GM23338 (cell line): ENCODE results near the gene ZNF804A. TPM values are rescaled to one million over a fixed set of nuclear protein-coding genes. Genes with fewer than 3 reads are reported as not detected.

ENCODE experiments used
- ATAC-seq: fragments of 200-7000 bp; cut with Tn5 transposase; 3 replicates; pipeline ENCODE4 v1.9.1; 2020
- DNase-seq: peaks from one replicate; pipeline ENCODE4 v3.0.0-alpha.2; 2015; ENCODE audit warnings: low spot score
- H2AFZ ChIP-seq: fragments of 200-600 bp; sonication (generic); 2 replicates; pipeline ENCODE4 v1.8.0; 2016; ENCODE audit warnings: antibody characterized with exemption, mild to moderate bottlenecking, moderate library complexity
- H3F3A ChIP-seq: fragments of 200-600 bp; sonication (generic); replicated peaks from 2 replicates; pipeline ENCODE4 v1.8.0; 2017; ENCODE audit warnings: antibody characterized with exemption, mixed run types, low read depth
- H3K27ac ChIP-seq: fragments of 200-600 bp; sonication (generic); 2 replicates; pipeline ENCODE4 v1.6.1; 2016; ENCODE audit warnings: low read depth
- H3K27me3 ChIP-seq: fragments of 200-600 bp; sonication (generic); 2 replicates; pipeline ENCODE4 v1.8.0; 2016; ENCODE audit warnings: mild to moderate bottlenecking, mixed run types, moderate library complexity; ENCODE audit not compliant: insufficient read depth
- H3K36me3 ChIP-seq: fragments of 200-600 bp; sonication (generic); 2 replicates; pipeline ENCODE4 v1.8.0; 2016; ENCODE audit warnings: mild to moderate bottlenecking; ENCODE audit not compliant: insufficient read depth
- H3K4me1 ChIP-seq: fragments of 200-600 bp; sonication (generic); 2 replicates; pipeline ENCODE4 v1.8.0; 2016; ENCODE audit warnings: mild to moderate bottlenecking, moderate library complexity; ENCODE audit not compliant: insufficient read depth
- H3K4me2 ChIP-seq: fragments of 200-600 bp; sonication (generic); 2 replicates; pipeline ENCODE4 v1.7.1; 2017; ENCODE audit warnings: mixed run types
- H3K4me3 ChIP-seq: fragments of 200-600 bp; sonication (generic); 2 replicates; pipeline ENCODE4 v1.6.1; 2016; ENCODE audit warnings: mixed run types
- H3K79me2 ChIP-seq: fragments of 200-600 bp; sonication (generic); replicated peaks from 2 replicates; pipeline ENCODE4 v1.8.0; 2017; ENCODE audit warnings: mild to moderate bottlenecking; ENCODE audit not compliant: insufficient read depth
- H3K9me2 ChIP-seq: fragments of 200-600 bp; sonication (generic); 2 replicates; pipeline ENCODE4 v1.8.0; 2017; ENCODE audit not compliant: insufficient read depth
- H4K20me1 ChIP-seq: fragments of 200-600 bp; sonication (generic); replicated peaks from 2 replicates; pipeline ENCODE4 v1.8.0; 2017; ENCODE audit warnings: mild to moderate bottlenecking; ENCODE audit not compliant: insufficient read depth
- H3K27ac Mint-ChIP-seq: 2 replicates; pipeline ENCODE4 v1.8.0; 2020; ENCODE audit warnings: inconsistent platforms, mild to moderate bottlenecking, moderate library complexity, mixed read lengths
- H3K27me3 Mint-ChIP-seq: 3 replicates; pipeline ENCODE4 v1.8.0; 2022; ENCODE audit warnings: low read depth, mild to moderate bottlenecking, moderate library complexity, mixed read lengths, inconsistent platforms; ENCODE audit not compliant: insufficient read depth, poor library complexity
- H3K36me3 Mint-ChIP-seq: 3 replicates; pipeline ENCODE4 v1.8.0; 2021; ENCODE audit warnings: low read depth, mild to moderate bottlenecking, inconsistent platforms, moderate library complexity, mixed read lengths
- H3K4me1 Mint-ChIP-seq: 3 replicates; pipeline ENCODE4 v1.8.0; 2020; ENCODE audit warnings: mild to moderate bottlenecking, inconsistent platforms, mixed read lengths
- H3K4me3 Mint-ChIP-seq: 3 replicates; pipeline ENCODE4 v1.8.0; 2021; ENCODE audit warnings: moderate library complexity, mild to moderate bottlenecking, inconsistent platforms, mixed read lengths
- H3K9me3 Mint-ChIP-seq: 3 replicates; pipeline ENCODE4 v1.8.0; 2020; ENCODE audit warnings: moderate library complexity, mild to moderate bottlenecking, inconsistent platforms, mixed read lengths
- CREB1 ChIP-seq: fragments of 250-450 bp; sonication (Bioruptor Pico); IDR thresholded peaks from 2 replicates; pipeline ENCODE4 v1.5.0; 2020; ENCODE audit warnings: low read depth, mild to moderate bottlenecking, moderate library complexity
- NANOG ChIP-seq: IDR thresholded peaks from 2 replicates; pipeline ENCODE4 v1.6.1; 2016; ENCODE audit warnings: antibody characterized with exemption, borderline replicate concordance
- POLR2AphosphoS5 ChIP-seq: IDR thresholded peaks from 2 replicates; pipeline ENCODE4 v1.6.1; 2016; ENCODE audit warnings: antibody characterized with exemption, low read depth
- ZNF331 ChIP-seq: fragments of 250-450 bp; sonication (Bioruptor Pico); IDR thresholded peaks from 2 replicates; pipeline ENCODE4 v1.5.0; 2020; ENCODE audit warnings: low read depth, mild to moderate bottlenecking, moderate library complexity
- polyA plus RNA-seq: library from polyadenylated mRNA; unstranded; fragments of >200 nt; fragmentation: Nextera tagmentation; extraction: Ambion mirVana; gene quantifications from 2 replicates; pipeline ENCODE4 v1.2.1, GENCODE V29; 2016
- total RNA-seq: library from RNA; depleted of rRNA; stranded (reverse); fragments of >200 nt; shearing (Covaris generic); gene quantifications from 2 replicates; pipeline ENCODE4 v1.2.3, GENCODE V29; 2014
- TF ChIP-seq, protein P1 (sequence below): fragments of 250-450 bp; sonication (Bioruptor Pico); IDR thresholded peaks from 2 replicates; pipeline ENCODE4 v1.5.0; 2020; ENCODE audit warnings: mild to moderate bottlenecking, moderate library complexity
- TF ChIP-seq, protein P2 (sequence below), 2 experiments: fragments of 200-600 bp in 1 of 2; sonication (generic) in 1 of 2; conservative IDR thresholded peaks; 2 replicates each; pipeline versions ENCODE4 v1.5.1 to v1.6.1; 2016 to 2017; ENCODE audit warnings: antibody characterized with exemption in 2 of 2, low read depth in 2 of 2, mild to moderate bottlenecking in 2 of 2, moderate library complexity in 1 of 2
- TF ChIP-seq, protein P3 (sequence below): IDR thresholded peaks from 2 replicates; pipeline ENCODE4 v1.6.1; 2016; ENCODE audit warnings: antibody characterized with exemption

ZNF804A gene
- total and polyA plus RNA-seq, 2 experiments from 2014 or later, result not detected

DNA sequence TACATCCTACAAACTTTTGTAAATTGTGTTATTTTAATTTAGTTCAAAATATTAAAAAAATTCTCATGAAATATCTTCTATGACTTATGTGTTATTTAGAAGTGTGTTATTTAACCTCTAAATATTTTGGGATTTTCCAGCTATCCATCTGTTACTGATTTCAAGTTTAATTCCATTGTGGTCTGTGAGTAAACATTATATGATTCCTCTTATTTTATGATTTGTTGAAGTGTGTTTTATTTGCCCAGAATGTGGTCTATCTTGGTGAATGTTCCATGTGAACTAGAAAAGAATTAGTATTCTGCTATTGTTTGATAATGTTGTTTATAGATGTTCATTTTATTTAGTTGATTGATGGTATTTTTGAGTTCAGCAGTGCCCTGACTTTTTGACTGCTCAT is 136.0 kb downstream of the ZNF804A start (continued):
- TF ChIP-seq, protein P1, sequence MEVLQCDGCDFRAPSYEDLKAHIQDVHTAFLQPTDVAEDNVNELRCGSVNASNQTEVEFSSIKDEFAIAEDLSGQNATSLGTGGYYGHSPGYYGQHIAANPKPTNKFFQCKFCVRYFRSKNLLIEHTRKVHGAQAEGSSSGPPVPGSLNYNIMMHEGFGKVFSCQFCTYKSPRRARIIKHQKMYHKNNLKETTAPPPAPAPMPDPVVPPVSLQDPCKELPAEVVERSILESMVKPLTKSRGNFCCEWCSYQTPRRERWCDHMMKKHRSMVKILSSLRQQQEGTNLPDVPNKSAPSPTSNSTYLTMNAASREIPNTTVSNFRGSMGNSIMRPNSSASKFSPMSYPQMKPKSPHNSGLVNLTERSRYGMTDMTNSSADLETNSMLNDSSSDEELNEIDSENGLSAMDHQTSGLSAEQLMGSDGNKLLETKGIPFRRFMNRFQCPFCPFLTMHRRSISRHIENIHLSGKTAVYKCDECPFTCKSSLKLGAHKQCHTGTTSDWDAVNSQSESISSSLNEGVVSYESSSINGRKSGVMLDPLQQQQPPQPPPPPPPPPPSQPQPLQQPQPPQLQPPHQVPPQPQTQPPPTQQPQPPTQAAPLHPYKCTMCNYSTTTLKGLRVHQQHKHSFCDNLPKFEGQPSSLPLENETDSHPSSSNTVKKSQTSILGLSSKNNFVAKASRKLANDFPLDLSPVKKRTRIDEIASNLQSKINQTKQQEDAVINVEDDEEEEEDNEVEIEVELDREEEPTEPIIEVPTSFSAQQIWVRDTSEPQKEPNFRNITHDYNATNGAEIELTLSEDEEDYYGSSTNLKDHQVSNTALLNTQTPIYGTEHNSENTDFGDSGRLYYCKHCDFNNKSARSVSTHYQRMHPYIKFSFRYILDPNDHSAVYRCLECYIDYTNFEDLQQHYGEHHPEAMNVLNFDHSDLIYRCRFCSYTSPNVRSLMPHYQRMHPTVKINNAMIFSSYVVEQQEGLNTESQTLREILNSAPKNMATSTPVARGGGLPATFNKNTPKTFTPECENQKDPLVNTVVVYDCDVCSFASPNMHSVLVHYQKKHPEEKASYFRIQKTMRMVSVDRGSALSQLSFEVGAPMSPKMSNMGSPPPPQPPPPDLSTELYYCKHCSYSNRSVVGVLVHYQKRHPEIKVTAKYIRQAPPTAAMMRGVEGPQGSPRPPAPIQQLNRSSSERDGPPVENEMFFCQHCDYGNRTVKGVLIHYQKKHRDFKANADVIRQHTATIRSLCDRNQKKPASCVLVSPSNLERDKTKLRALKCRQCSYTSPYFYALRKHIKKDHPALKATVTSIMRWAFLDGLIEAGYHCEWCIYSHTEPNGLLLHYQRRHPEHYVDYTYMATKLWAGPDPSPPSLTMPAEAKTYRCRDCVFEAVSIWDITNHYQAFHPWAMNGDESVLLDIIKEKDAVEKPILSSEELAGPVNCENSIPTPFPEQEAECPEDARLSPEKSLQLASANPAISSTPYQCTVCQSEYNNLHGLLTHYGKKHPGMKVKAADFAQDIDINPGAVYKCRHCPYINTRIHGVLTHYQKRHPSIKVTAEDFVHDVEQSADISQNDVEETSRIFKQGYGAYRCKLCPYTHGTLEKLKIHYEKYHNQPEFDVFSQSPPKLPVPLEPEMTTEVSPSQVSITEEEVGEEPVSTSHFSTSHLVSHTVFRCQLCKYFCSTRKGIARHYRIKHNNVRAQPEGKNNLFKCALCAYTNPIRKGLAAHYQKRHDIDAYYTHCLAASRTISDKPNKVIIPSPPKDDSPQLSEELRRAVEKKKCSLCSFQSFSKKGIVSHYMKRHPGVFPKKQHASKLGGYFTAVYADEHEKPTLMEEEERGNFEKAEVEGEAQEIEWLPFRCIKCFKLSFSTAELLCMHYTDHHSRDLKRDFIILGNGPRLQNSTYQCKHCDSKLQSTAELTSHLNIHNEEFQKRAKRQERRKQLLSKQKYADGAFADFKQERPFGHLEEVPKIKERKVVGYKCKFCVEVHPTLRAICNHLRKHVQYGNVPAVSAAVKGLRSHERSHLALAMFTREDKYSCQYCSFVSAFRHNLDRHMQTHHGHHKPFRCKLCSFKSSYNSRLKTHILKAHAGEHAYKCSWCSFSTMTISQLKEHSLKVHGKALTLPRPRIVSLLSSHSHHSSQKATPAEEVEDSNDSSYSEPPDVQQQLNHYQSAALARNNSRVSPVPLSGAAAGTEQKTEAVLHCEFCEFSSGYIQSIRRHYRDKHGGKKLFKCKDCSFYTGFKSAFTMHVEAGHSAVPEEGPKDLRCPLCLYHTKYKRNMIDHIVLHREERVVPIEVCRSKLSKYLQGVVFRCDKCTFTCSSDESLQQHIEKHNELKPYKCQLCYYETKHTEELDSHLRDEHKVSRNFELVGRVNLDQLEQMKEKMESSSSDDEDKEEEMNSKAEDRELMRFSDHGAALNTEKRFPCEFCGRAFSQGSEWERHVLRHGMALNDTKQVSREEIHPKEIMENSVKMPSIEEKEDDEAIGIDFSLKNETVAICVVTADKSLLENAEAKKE (CRISPR knock-in tag), result no peak
- TF ChIP-seq ZNF331 (CRISPR knock-in tag) (no peak), POLR2AphosphoS5 (no peak)
- TF ChIP-seq, protein P2, sequence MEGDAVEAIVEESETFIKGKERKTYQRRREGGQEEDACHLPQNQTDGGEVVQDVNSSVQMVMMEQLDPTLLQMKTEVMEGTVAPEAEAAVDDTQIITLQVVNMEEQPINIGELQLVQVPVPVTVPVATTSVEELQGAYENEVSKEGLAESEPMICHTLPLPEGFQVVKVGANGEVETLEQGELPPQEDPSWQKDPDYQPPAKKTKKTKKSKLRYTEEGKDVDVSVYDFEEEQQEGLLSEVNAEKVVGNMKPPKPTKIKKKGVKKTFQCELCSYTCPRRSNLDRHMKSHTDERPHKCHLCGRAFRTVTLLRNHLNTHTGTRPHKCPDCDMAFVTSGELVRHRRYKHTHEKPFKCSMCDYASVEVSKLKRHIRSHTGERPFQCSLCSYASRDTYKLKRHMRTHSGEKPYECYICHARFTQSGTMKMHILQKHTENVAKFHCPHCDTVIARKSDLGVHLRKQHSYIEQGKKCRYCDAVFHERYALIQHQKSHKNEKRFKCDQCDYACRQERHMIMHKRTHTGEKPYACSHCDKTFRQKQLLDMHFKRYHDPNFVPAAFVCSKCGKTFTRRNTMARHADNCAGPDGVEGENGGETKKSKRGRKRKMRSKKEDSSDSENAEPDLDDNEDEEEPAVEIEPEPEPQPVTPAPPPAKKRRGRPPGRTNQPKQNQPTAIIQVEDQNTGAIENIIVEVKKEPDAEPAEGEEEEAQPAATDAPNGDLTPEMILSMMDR (conservative IDR thresholded peaks at IDR 0.05; ENCODE audit: low read depth in 2 of 2), result no peak

DNA sequence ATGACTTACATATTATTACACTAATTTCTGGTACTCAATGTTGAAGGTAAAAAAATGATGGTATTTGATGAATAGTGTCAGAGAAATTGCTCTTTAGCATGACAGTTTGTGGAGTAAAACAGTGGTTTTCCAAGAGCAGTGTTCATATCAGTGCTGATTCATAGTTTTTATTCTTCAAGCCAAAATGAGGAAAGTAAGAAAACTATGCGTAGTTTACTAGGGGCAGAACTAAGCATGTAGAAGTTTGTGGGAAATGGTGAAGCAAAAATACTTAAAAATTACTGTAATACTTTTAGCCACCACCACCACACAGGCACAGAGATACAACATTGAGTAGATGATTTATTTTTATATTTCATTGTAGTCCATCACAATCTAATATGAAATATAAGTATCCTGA is 137.3 kb downstream of the ZNF804A start:
- peaks cover 15% of the 10 kb centered on the region for H3K4me1 Mint-ChIP-seq
- no peak overlapping the region for H3K4me3 Mint-ChIP-seq
- Histone ChIP-seq H3K27ac (no peak overlapping the region), H4K20me1 (no peaks in the 10 kb centered on the region), H3F3A (no peaks in the 10 kb centered on the region), H3K79me2 (no peaks in the 10 kb centered on the region), H3K4me3 (no peak overlapping the region), H3K36me3 (no peaks in the 10 kb centered on the region), H3K4me1 (peaks cover 12% of the 10 kb centered on the region; the same call in 1 of the 2 replicates), H3K9me2 (no peaks in the 10 kb centered on the region), H3K4me2 (no peak overlapping the region), H2AFZ (no peak overlapping the region), H3K27me3 (no peaks in the 10 kb centered on the region)
- H3K27me3 Mint-ChIP-seq, result no peaks in the 10 kb centered on the region
- no peak overlapping the region for H3K27ac Mint-ChIP-seq
- H3K9me3 Mint-ChIP-seq, result peaks cover 3% of the 10 kb centered on the region; the same call in 1 of the 3 replicates
- DNase-seq (no peak), ATAC-seq (no peak)
- no peaks in the 10 kb centered on the region for H3K36me3 Mint-ChIP-seq
- no peak for TF ChIP-seq NANOG
- TF ChIP-seq, protein P3, sequence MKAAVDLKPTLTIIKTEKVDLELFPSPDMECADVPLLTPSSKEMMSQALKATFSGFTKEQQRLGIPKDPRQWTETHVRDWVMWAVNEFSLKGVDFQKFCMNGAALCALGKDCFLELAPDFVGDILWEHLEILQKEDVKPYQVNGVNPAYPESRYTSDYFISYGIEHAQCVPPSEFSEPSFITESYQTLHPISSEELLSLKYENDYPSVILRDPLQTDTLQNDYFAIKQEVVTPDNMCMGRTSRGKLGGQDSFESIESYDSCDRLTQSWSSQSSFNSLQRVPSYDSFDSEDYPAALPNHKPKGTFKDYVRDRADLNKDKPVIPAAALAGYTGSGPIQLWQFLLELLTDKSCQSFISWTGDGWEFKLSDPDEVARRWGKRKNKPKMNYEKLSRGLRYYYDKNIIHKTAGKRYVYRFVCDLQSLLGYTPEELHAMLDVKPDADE, result no peak
- no peak for TF ChIP-seq CREB1
- TF ChIP-seq, protein P1 (CRISPR knock-in tag), result no peak
